Epidermal melanocyte (primary cell): ENCODE measurements around the gene MAPK9.
A peak's percentile ranks its signal among the peaks of the same experiment; 100 is the strongest.

Experiments used
- DNase-seq: peaks from one replicate; pipeline ENCODE4 v3.0.0; 2011; ENCODE audit warnings: low spot score; ENCODE audit not compliant: insufficient read length

MAPK9 gene

GRCh38 chr5:180291943-180292831 is at the start of gene MAPK9:
TSS of gene MAPK9 (minus strand) at chr5:180292083. CDS start at chr5:180280561, 11,522 bp downstream.
- DNase-seq: peak; percentile 70

- DNase-seq: no peak
These were observed 49.7 kb upstream of the MAPK9 start for GRCh38 chr5:180341595-180341994.

- no peak for DNase-seq
These were observed 49.0 kb upstream of the MAPK9 start for GRCh38 chr5:180340856-180341255.

- DNase-seq: no peak
These were observed 47.8 kb upstream of the MAPK9 start for GRCh38 chr5:180339583-180340183.

- no peak for DNase-seq
These were observed 46.3 kb upstream of the MAPK9 start for GRCh38 chr5:180338001-180338707.

GRCh38 chr5:180336234-180337020 is 44.5 kb upstream of the MAPK9 start:
- DNase-seq: no peak

- DNase-seq: no peak
These were observed 43.8 kb upstream of the MAPK9 start for GRCh38 chr5:180335614-180336233.

- no peak for DNase-seq
These were observed 43.1 kb upstream of the MAPK9 start for GRCh38 chr5:180334751-180335613.

- DNase-seq: no peak
These were observed 42.3 kb upstream of the MAPK9 start for GRCh38 chr5:180334176-180334575.

- no peak for DNase-seq
These were observed 41.8 kb upstream of the MAPK9 start for GRCh38 chr5:180333661-180334060.

GRCh38 chr5:180332861-180333260 is 41.0 kb upstream of the MAPK9 start:
- DNase-seq: no peak

GRCh38 chr5:180332051-180332517 is 40.2 kb upstream of the MAPK9 start:
- DNase-seq: no peak

- no peak for DNase-seq
These were observed 39.7 kb upstream of the MAPK9 start for GRCh38 chr5:180331647-180331950.

GRCh38 chr5:180330810-180331646 is 39.1 kb upstream of the MAPK9 start:
- DNase-seq: no peak

- DNase-seq: no peak
These were observed 38.4 kb upstream of the MAPK9 start for GRCh38 chr5:180330270-180330648.

- DNase-seq: no peak
These were observed 37.9 kb upstream of the MAPK9 start for GRCh38 chr5:180329606-180330269.

- no peak for DNase-seq
These were observed 37.2 kb upstream of the MAPK9 start for GRCh38 chr5:180329138-180329435.

- DNase-seq: peak; percentile 65
These were observed 36.6 kb upstream of the MAPK9 start for GRCh38 chr5:180328296-180329137.
